Activated T-helper 1 cell treated with Interleukin-2 at 50 U/mL for 16 hours (primary cell): ENCODE measurements around the gene RNF146.
A peak's percentile ranks its signal among the peaks of the same experiment; 100 is the strongest.
"Not testable (repeated sequence)": the region's sequence is repeated elsewhere in the genome, so short reads cannot be mapped to it uniquely, and the experiment has no call there.

Experiments used
- DNase-seq: peaks from one replicate; pipeline ENCODE4 v3.0.0-alpha.2; 2020; ENCODE audit warnings: low read depth

The RNF146 gene, protein sequence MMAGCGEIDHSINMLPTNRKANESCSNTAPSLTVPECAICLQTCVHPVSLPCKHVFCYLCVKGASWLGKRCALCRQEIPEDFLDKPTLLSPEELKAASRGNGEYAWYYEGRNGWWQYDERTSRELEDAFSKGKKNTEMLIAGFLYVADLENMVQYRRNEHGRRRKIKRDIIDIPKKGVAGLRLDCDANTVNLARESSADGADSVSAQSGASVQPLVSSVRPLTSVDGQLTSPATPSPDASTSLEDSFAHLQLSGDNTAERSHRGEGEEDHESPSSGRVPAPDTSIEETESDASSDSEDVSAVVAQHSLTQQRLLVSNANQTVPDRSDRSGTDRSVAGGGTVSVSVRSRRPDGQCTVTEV

DNA sequence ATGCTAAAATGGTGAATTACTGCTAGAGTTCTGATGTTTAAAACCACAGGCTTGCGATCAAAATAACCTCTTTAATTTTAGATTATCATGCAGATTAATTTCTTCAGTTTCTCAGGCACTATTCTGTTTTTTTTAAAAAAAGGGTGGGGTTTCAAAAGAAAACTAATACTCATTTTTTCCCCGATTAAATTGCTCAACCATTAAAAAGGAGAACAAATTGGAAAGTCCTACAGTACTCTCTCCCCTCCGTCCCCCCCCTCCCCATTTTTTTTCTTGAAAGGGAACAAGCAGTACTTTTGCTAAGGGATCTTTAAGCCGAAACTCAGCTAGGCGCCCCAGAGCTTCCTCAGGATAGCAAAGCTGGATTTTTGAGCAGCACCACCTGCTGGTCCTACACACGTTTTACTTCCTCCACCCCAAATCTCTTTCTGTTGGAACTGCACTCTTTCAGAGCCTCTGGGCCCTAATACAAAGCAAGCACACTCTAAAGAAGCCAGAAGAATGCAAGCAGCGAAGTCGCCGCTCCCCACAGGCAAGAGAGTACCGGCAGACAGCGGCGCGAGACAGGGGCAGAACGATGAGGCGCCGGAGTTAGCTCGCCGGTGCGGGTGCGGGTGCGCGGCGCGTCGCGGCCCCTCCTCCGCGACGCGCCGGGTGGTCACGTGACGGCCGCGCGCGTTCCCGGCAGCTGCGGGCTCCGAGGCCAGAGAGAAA, at the start of gene RNF146:
RNF146 (plus strand) TSS at position 687 of the 714 bp plus-strand sequence. CDS start 13,475 bp downstream, outside the sequence.
- peak; percentile 55 for DNase-seq

DNA sequence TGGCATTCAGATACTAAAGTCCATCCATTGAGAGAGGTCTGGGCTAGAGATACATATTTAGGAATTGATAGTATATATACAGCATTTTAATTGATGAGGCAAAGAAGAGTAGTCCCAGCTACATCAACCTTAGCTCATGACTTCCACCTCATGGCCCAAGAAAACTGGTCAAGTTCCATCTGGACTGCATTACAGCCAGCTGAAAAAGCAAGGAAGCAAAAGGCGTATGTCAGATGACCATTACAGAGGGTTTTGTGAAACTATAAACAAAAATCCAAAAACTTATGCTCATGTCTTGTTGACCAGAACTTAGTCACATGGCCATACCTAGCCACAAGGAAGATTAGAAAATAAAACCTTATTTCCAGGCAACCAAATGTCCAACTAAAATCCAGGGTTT, 46.8 kb upstream of the RNF146 start:
- DNase-seq = no peak

DNA sequence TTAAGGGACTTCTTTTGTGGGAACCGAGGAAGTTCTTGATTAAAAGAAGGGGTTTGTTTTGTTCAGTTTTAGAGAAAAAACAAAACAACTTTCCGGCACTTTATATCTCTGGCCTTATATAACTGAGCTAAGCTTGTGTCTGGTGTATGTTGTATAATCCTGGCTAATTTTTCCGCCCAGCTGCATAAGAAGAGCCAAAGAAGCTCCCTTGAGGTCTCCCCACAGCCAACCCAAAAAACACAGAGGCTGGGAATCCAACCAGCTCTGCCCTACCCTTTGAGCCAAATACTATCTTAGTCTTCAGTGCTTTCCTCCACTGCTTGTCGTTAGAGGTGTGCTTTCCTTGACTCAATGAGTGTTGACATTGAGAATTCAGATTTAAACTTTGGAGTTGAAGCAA, 45.5 kb upstream of the RNF146 start:
- DNase-seq = no peak

DNA sequence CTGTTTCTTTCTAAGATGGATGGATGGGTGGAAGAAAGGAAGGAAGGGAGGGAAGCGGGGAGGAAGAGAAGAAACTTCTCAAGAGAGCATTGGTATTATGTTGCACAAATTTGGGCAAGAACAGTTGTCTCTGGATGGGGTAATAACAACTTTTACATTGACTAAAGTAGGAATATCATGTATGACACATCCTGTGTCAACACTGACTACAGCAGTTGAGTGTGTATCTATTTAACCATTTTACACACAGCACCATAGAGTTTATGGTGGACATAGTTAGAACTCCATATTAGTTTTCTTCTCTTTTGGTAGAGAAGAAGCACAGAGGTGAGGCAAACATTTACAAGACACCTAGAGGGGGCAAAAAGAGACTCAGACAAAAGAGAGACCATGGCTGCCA, 44.2 kb upstream of the RNF146 start:
- no peak for DNase-seq

DNA sequence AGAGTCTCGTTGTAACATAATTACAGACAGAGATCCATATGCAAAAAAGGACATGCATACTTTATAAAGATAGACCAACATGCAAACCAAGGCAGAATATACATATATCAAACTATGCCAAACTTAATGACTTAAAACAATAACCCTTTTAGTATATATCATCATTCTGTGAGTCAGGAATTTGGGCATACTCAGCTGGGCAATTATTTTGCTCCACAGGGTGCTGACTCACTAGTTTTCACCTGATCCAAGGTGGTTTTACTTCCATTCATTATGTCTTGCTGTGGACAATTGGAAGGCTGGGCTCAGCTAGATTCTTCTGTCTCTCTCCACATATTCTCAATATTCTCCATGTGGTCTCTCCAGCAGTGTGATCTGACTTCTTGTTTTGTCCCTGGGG, 41.2 kb upstream of the RNF146 start:
- DNase-seq = no peak

DNA sequence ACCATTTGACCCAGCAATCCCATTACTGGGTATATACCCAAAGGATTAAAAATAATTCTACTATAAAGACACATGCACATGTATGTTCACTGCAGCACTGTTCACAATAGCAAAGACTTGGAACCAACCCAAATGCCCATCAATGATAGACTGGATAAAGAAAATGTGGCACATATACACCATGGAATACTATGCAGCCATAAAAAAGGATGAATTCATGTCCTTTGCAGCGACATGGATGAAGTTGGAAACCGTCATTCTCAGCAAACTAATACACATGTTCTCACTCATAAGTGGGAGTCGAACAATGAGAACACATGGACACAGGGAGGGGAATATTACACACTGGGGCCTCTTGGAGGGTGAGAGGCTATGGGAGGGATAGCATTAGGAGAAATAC, 32.8 kb upstream of the RNF146 start:
- not testable (repeated sequence) for DNase-seq

DNA sequence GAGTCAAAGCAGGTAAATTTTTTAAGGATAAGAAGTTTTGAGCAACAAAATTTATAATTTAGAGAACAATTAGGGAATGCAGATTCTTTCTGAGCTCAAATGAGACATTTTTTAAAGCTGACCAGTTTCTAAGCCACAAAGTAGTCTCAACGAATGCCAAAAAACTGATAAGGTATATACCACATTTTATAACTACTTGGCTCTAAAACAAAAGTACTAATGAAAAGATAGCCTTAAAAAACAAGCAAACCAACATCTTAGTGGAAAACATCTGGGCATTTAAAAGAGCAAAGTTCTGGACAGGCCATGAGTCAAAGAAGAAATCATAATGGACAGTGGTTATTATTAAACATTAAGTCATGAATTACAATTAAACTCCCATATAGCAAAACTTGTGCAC, 23.2 kb upstream of the RNF146 start:
- DNase-seq = no peak

DNA sequence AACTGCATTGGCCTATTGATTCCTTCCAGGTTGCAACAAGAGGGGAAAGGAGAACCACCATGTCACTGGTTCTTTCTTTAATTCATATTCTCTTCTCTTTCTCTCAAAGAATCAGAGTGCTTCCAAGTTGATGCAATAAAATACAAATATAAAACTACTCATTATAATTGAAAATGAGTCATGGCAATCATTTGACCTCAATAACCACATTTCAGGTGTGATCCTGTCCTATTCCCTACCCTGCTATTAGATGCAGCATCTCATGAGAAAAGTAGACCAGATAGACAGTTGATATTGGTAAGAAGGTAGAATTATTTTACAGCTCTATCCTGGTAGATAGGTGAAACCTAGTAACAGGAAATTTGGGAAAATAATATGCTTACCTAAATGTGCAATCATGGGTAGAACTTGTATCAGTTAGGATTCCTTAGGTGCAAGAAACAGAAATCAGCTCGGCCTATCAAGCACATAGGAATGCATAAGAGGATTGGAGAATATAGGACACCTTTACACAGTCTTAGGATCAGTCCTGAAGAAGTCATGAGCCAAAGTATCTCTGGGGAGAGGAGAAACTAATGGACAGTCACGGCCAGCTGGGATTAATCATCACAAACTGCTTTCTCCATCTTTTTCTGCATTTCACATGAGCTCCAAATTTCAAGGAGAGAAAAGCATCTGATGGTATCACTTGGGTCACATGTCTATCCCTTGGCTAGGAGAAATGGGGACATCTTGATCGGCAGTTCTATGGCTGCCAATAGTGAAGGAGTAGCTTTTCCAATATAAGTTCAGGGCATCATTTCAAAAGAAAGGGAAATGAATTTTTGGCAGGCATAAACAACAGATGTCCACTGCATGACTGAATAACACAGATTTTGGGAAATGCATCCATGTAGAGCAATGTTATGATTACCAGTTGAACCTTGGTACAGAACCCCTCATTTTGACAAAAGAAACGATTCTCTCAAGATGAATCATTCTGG, 19.3 kb upstream of the RNF146 start:
- DNase-seq = no peak

DNA sequence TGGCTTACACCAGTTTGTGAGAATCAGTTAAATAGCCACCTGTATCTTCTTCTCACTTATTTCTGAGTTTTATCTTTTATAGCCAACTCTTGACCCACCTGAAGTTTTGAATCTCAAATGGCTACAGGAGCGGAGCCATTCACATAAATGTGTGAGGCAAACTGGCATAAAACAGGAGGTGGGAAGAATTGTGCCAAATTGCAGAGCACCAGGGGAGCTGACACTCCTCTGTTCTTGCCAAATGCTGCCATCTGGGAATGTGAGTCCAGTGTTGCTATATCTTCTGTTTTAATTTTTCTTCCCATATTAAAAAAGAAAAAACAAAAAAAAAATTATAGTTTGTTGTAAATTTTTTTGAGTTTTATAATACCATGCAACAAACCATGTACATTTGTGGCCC, 17.0 kb upstream of the RNF146 start:
- no peak for DNase-seq

DNA sequence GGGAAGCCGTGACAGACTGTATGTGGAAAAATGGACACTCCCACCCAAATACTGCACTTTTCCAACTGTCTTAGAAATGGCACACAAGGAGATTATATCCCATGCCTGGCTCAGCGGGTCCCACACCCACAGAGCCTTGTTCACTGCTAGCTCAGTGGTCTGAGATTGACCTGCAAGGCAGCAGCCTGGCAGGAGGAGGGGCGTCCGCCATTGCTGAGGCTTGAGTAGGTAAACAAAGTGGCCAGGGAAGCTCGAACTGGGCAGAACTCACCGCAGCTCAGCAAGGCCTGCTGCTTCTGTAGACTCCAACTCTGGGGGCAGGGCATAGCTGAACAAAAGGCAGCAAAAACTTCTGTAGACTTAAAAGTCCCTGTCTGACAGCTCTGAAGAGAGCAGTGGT, 11.4 kb upstream of the RNF146 start:
- no peak for DNase-seq

DNA sequence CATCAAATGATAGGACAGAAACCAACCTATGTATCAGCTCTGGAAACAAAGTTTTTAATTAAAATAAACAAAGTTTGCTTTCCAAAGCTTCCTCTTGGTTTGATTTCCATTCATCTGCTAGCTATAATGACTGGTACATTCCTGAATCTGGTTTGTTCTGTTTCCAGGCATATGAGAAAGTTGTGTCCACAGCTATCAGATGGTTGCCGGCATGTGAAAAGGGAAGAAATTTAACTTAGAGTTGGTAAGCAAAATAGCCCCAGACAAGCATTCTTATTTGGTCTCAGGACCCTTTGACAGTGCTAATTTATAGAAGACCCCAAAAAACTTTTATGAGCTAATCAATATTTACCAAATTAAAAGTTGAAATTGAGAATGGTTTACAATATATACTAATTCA, 3.8 kb upstream of the RNF146 start:
- no peak for DNase-seq

DNA sequence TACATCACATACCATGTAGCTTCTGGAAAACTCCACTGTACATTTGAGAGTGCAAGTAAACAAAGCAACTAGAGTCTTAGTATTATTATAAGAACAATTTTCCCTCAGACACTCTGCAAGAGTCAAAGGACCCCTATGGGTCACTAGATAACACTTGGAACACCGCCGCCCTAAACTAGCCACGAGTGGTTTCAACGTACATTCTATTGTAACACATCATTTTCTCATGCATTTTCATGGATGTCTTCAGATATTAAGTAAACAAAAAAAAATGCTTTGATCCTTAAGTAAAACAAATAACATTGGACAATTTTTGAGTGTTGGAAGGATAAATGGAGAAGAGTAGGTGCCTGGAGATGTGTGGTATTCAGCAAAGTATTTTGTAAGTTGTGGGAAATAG, 3.2 kb upstream of the RNF146 start:
- DNase-seq = no peak

DNA sequence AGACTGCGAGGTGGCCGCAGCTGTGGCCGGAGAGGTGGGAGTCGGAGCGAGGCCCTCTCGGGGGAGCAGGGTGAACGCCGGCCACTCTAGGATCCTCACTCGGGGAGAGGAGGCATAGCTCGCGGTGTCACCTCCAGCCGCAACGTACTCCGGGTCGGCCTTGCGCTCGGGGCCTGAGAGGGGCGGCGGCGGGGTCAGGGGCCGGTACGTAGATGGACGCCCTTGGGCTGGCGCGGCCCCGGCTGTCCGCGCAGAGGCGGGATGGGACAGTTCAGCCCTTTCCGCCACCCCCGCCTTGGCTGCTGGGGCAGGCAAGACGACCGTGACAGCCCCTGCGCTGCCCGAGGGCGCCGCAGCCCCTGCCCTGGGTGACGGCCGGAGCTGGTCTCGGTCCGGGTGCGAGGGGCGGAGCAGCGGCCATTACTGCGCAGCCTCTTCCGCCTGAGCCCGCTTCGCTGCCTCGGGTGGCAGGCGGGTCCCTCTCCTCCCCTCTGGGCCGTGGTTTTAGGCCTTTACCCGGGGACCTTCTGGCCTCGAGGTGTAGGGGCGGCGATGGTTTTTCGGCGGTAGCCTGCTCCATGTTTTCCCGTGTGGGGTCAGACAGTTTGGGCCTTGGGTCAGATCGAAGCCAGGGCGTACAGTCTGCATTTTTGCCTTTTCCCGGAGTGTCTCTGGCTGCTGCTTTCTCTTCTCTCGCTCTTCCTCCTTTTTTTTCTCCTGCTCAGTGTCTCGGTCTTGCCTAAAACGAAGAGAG, 405 bp downstream of the RNF146 start:
- peak; percentile 36 for DNase-seq

DNA sequence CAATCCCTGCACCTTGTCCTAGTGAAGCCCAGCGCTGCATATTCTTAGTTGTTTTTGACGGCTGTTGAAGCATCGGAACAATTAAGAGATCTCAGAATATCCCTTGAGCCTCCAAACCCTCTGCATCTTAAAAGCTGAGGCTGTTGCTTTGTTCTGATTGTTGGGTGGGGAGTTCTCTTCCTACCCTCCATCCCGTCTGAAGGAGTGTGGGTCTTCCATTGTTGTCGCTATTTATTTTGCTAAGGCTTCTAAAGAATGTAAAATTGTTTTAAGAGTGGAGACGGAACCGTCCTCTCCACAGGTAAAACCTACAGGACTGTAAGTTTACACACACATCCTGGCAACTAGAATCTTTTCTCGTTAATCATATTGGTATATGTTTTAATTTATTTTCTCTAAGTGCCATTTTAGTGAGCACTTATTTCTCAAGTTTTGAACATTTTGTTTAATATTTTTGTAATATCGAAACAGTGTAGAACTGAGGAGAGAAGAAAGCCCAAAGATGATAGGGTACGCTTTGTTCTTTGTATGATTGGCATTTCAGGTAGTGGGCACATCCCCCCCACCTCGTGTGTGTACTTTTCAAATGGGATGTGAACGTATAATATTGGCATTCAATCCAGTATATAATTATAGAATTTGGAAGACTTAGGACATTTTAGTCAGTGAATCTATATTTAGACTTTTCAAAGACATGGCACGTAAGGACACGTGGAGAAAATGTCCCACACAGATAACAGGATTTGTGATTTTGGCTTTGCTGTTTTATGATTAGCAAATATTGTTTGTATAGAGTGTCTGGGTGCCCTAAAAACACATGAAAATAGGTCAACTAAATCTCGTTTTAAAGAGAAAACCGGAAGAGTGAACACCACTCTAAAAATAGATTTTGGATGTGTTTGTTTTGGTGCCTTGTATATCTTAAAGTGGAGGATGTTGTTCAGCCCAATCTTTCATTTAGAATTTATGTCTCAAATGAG, 1.3 kb downstream of the RNF146 start:
- no peak for DNase-seq

DNA sequence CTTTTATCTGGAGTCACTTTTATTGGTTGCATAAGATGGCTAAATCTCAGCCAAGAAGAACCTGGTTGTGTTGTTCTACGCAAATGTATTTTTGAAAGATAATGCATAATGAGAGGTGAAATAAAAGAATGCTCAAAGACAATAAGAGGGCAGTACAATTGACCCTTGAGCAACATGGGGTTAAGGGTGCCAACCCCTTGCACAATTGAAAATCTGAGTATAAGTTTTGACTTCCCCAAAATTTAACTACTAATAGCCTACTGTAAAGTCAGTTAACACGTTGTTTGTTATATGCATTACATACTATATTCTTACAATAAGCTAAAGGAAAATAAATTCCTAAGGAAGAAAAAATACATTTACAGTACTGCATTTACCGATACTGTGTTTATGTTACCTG, 5.9 kb downstream of the RNF146 start:
- DNase-seq = no peak

DNA sequence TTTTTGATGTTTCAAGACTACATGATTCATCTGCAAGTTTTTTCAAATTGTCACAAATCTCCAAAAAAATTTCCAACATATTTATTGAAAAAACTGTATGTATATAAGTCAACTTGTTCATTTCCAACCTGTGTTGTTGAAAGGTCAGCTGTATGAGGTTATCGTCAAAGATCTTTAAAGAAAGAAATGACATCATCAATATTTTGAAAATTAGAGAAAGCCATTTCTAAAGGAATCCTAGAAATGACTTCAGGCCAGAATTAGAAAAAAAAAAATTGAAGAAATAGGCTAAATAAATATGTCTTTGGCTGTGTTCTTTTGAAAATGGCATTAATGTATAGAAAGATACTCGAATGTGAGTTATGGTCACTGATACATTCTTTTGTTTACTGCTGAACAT, 6.8 kb downstream of the RNF146 start:
- DNase-seq = no peak

DNA sequence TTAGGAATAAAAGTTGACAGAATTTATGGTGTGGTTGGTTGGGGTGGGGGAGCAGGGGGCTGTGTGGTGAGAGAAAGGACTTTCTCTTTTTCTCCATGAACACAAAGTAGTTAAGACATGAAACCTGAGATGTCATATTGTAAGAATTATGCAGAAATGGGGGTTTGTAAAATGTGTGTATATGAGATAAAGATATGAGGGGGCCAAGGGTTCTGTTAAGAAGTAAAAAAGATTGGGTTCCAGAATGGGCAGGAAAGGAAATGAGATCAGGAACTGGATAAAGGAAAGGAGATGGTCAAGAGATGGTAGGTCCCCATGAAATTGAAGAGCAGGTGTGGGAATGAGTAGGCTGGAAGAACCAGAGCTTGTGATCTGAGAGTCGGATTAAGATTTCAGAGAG, 9.7 kb downstream of the RNF146 start:
- no peak for DNase-seq

DNA sequence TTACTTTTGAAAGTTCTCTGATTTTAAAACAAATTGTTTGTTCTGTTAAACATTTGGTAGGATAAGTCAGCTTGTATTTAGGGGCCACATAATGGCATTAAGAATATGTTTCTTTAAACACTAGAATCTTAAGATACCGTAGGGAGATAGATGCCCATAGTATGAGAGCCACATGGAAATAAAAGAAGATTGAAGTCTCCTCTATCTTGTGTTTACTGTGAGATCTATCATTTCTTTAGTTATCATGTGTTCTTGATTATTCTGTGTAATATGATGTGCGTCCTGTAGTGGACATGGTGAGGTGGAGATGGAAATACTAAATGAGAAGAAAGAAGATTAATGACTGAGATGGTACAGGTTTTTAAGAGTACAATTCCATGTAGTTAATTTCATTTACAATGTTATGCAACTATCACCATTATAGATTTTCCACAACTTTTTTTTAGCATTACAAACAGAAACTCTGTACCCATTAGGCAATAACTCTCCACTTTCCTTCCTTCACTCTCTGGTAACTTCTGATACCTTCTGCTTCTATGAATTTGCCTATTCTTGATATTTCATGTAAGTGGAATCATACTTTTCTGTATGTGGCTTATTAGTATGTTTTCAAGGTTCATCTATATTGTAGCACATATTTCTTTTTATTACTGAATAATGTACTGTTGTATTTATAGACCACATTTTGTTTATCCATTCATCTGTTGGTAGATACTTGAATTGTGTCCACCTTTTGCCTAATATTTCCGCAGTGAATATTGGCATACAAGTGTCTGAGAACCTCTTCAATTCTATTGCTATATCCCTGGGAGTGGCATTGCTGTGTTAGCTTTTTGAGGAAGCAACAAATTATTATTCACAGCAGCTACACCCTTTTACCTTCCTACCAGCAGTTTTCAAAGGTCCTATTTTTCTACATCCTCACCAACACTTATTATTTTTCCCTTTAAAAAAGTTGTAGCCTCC, 11.5 kb downstream of the RNF146 start:
- no peak for DNase-seq

DNA sequence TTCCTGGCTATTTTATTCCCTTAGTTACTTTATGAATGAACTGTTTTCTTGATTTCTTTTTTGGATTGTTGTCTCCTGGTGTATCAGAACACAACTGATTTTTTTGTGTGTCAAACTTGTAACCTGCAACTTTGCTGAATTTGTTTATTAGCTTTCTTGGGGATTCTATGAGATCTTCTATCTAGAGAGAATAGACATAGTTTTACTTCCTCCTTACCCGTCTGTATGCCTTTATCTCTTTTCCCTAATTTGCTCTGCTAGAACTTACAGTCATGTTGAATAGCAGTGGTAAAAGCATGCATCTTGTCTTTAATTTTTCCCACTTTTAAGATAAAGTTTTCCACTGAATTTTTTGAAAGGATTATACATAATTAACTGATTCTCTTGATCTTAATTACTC, 13.2 kb downstream of the RNF146 start:
- DNase-seq = no peak
